Activated CD4-positive, alpha-beta T cell treated with anti-CD3 and anti-CD28 coated beads for 48 hours (primary cell): ENCODE data around the gene SORL1.
A peak's percentile ranks its signal among the peaks of the same experiment; 100 is the strongest.

Experiments
- DNase-seq: peaks from one replicate; pipeline ENCODE4 v3.0.0-alpha.2; 2020

SORL1 gene

DNA sequence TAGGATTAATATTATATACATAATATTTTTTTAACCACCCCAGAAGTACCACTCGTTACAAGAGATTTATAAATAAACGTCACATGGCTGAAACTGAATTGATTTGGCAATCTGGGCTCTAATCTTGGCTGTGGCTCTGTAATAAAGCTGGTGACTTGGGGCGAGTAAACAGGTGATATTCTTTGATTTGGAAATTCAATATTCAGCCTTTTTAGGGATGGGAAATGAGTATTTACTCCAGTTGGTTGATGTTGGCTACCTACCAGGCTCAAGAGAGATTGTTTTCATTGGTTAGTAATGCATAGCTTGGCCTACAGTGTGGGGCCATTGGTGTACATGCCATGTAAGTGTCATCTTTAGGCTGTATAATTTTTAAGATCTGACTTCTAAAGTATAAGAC, 118.3 kb downstream of the SORL1 start:
- DNase-seq, result no peak

DNA sequence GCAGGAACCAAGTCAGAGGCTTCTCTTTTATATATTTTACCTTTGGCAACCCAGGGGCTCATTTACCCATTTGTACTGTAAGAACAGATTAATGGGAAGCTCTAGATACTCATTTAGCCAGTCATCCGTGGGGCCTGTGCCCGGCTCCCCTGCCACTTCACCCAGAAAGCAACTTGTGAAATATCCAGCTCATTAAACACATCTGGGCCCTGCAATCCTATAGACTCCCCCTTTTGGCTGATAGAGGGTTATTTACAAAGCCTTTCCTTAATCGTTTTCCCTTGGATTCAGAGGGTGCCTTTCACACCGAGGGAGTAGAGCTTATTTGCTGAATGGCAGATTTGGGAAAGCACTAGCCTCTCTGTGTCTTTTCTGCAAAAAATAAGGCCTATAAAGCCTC, 119.4 kb downstream of the SORL1 start:
- no peak for DNase-seq

GRCh38 chr11:121572571-121573059, 120.5 kb downstream of the SORL1 start:
- no peak for DNase-seq

GRCh38 chr11:121574801-121575200, 122.7 kb downstream of the SORL1 start:
- no peak for DNase-seq

DNA sequence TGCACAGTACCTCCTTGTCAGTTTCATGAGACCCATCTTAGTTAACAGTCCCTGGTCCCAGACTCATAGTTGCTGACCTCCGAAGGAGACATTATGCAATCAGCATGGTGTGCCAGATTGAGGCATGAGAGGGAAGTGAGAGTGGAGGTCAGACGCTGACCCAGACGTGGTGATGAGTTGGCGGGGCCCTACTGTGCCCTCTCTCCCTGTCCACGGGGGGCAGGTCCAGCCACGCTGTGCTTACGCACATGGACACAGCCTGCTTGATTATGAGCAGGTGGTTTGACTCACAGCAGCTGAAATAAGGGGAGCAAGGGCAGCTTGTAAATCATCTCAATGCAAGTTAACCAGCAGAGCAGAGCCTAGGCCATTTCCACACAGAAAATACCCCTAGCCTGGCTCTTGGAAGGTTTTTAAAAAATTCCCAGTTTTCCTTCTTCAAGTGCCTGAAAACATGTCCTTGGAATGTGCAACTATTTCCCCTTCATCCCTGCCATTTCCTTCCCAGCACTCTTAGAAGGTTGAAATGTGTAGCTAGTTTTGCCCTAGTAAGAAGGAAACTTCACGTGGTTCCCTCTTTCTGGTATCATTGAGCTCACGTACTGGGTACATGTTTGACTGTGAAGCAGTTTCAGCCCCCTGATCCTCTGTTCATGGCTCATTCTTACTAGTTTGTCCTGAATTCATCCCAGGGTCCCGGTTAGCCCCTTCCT, 123.3 kb downstream of the SORL1 start:
- DNase-seq, result no peak

DNA sequence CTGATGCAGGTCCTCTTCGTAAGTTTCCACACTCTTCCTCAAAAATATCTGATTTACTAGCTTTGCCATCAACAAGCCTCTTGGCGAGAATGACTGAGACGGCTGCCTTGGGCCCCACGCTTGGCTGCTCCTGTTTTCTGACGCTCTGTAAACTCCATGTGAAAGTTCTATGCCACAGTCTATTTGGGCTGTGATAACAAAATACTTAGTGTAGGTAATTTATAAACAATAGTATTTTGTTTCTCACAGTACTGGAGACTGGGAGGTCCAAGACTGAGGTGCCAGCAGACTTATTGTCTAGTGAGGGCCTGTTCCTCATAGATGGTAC, 123.8 kb downstream of the SORL1 start:
- no peak for DNase-seq

DNA sequence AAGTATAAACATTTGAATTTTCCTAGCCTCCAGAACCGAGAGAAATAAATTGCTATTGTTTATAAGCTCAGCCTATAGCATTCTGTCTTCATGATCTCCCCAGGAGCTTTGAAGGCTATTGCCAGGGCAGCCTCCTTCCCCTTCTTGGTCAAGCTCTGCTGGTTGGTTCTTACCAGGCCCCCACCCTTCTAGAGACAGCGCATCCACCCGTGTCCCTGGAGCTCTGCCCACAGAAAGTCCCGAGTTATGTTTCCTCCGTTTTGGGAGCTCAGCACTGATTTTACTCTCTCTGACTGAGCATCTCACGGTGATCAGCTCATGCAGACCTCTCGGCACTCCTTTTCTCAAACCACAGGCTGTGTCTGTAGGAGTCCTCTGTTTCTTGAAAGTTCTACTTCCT, 124.4 kb downstream of the SORL1 start:
- DNase-seq, result no peak

- no peak for DNase-seq
Measured at GRCh38 chr11:121577106-121577848, 125.2 kb downstream of the SORL1 start.

GRCh38 chr11:121578251-121578976, 126.3 kb downstream of the SORL1 start:
- DNase-seq, result no peak

DNA sequence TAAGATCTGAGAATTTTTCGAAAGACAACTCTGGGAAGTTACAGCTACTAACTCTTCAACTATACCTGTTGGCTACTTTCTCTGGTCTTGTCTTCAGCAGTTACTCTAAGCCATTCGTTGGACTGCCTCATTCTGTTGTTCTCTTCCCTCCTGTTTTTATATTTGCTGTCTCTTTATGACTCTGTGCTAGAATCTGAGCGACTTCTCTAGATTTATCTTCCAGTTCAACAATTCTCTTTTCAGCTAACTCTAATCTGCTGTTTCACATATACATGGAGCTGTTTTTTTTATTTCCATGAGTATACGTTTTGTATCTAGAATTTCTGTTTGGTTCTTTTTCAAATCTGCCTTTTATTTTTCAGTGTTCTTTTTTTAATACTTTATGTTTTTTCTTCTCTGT, 128.0 kb downstream of the SORL1 start:
- no peak for DNase-seq

DNA sequence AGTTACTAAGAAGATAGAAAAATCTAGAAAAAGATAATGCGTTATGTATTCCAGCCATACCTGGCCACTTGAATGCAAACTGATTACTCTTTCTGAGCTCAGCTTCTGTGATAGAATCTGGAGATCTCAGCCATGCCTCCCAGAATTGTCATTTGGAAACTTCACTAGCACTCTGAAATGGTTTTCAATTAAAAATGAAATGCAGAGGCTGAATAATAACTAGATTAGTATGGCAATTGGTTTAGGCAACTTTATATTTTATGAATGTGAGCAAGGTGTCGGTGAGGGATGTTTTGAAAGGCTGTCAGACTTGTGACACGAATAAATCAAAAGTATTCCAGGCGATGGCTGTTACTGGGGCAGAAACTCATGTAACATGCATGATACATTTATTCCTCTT, 129.5 kb downstream of the SORL1 start:
- no peak for DNase-seq

DNA sequence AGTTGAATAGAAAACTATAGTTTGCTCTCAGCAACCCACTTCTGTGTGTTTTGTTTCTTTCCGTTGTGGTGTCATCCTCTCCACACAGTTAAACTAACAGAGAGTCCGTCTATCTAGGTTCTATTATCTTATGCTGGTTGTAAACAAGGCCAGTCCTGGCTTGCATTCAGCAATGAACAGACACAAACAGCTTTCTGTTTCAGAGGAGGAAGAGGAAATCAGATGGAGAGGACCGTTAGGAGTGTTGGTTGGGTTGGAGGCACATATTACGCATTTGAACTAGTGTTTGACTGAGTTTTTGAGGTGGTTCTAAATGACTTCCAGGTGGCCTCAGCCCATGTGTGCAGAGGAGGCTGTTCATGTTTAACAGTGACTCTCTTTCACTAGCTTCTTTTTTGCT, 130.2 kb downstream of the SORL1 start:
- no peak for DNase-seq

GRCh38 chr11:121583825-121584224, 131.7 kb downstream of the SORL1 start:
- no peak for DNase-seq

GRCh38 chr11:121586750-121587149, 134.6 kb downstream of the SORL1 start:
- no peak for DNase-seq

DNA sequence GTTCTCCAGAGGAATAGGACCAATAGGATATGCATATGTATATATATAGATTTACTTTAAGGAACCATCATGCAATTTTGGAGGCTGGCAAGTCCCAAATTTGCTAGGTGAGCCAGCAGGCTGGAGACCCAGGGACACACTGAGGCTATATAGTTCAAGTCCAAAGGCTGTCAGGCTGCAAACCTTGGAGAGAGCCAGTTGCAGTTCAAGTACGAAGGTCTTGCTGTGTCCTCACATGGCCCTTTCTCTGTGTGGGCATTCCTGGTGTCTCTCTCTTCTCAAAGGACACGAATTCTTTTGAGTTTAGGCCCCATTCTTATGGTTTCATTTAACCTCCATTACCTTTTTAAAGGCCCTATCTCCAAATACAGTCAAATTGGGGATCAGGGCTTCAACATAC, 135.1 kb downstream of the SORL1 start:
- DNase-seq, result no peak

DNA sequence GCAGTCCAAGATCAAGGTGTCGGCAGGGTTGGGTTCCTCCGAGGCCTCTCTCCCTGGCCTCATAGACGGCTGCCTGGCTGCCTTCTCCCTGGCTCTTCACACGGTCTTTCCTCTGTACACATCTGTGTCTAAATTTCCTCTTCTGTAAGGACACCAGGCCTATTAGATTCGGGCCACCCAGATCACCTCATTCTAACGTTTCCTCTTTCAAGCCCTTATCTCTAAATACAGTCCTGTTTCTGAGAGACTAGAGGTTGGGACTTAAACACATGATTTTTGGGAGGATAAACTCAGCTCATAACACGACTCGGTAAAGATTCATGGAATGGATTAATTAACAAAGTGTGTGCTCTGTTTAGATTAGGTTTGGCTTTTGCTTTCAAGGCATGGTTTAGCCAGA, 136.6 kb downstream of the SORL1 start:
- DNase-seq, result no peak

DNA sequence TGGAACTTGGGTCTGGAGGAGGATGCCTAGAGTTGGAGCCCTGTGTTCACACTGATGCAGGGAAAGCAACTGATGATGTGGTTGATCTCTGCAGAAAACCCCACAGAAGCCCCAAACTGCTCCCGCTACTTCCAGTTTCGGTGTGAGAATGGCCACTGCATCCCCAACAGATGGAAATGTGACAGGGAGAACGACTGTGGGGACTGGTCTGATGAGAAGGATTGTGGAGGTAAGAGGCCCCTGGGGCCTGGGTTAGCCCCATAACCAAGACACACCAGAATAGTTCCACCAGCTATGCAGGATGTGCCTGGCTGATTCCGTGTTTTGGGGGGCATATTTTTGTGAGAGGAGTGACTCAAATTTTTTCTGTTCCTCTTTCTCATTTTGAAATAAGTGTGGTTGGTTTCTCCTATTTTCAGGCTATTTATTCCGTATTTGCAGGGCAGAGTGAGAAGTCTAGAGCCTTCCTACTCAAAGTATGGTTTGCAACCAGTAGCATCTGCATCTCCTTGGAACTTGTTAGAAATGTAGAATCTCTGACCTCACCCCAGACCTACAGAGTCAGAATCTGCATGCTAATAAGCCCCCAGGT, 137.9 kb downstream of the SORL1 start:
- peak; percentile 9 for DNase-seq

DNA sequence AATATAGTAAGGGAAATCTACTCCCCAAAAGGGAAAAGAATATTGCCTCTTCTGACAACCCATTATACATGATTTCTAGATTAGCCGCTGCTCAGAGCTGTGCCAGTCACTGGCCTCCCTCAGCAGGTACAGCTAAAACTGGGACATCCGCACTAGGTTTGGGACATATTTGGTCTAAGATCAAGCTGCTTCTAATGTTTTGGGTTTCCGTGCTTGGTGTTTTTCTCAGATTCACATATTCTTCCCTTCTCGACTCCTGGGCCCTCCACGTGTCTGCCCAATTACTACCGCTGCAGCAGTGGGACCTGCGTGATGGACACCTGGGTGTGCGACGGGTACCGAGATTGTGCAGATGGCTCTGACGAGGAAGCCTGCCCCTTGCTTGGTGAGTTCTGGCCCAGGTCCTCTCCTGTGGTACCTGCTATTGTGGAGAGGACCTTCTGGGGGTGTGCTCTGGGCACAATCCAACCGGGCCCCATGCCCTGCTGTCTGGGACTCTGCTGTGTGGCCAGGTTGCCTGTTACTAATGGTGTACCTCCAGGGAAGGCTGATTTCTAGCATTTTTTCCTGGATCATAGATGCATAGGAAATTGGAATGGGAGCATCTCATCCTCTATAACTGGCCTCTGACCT, 138.8 kb downstream of the SORL1 start:
- no peak for DNase-seq

DNA sequence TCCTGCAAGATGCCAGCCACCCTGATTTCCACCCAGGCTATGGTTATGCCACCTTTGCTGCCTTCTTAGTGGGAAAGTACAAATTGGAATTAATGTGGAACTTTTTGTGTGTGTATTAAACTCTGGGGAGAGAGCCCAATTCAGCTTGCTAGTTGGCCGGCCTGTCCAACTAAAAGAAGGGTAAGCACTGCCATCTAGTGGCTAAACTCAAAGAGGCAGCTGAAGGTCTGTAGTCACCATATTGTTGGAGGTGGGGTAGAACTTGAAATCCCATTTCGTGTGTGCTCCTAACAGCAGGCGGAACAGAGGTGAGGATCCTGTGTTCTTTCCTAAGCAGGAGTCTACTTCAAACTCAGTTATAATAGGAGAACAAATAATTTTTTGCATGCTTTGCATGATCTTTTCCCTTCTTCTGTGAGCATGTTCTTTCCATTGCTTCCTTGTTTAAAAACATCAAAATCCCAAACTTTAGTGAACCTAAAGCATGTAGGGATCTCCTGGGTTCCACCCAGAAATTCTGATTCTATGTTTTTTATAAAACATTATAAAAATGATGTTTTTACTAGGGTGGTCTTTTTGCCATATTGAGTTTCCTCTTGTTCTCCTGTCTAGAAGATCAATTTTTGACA, 139.4 kb downstream of the SORL1 start:
- DNase-seq, result peak; percentile 79

DNA sequence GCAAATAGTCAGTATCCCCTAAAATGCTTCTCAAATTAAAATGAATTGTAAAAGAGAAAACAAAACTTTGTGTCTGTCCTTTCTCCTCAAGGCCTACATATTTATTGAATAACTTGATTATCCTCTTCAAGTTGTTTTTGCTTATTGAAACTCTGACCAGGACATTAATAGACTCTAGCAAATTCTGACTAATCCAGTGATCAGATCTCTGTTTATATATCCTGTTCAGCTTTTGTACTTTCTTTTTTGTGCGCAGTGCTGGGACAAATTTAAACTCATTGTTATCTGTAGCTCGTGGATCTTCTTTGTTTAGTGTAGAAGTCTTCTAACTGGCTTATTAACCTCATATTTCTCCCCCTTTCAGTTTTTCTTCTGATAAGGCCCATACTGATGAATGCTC, 140.6 kb downstream of the SORL1 start:
- DNase-seq, result no peak

- no peak for DNase-seq
Measured at GRCh38 chr11:121595717-121596161, 143.6 kb downstream of the SORL1 start.
